PC-9 (cell line): ENCODE data around the gene PLPP1. TPM values are rescaled to one million over a fixed set of nuclear protein-coding genes. Genes with fewer than 3 reads are reported as not detected.

Experiments
- BruUV-seq: library from RNA; stranded (reverse); fragments of 400-500 nt; replicated peaks from 2 replicates; lab custom pipeline; 2021; lab: Mats Ljungman, UMichigan
- CTCF ChIA-PET: fragments of 300-600 bp; sonication (Branson Sonifier 250); formaldehyde crosslinking; loops from one replicate; lab custom pipeline; 2022; ENCODE audit warnings: antibody characterized with exemption; lab: Charles Lee
- POLR2A ChIA-PET: fragments of 300-600 bp; sonication (Branson Sonifier 250); formaldehyde crosslinking; loops from one replicate; lab custom pipeline; 2022; ENCODE audit warnings: antibody characterized with exemption; ENCODE audit not compliant: unreplicated experiment; lab: Charles Lee
- DNase-seq, 2 experiments: peaks; one replicate each; pipeline versions ENCODE4 v3.0.0 to v3.0.0-alpha.2; 2015 to 2022; ENCODE audit warnings: mixed read lengths in 1 of 2
- H2AFZ ChIP-seq: fragments of 200-600 bp; sonication (generic); 2 replicates; pipeline ENCODE4 v1.8.1; 2017; ENCODE audit warnings: antibody characterized with exemption
- H3F3A ChIP-seq: fragments of 200-600 bp; sonication (generic); 2 replicates; pipeline ENCODE4 v1.8.1; 2017; ENCODE audit warnings: antibody characterized with exemption, mild to moderate bottlenecking, low read depth; ENCODE audit not compliant: insufficient read depth
- H3K27ac ChIP-seq: fragments of 200-600 bp; sonication (generic); 2 replicates; pipeline ENCODE4 v1.6.1; 2016; ENCODE audit warnings: mixed run types
- H3K27me3 ChIP-seq: fragments of 200-600 bp; sonication (generic); 2 replicates; pipeline ENCODE4 v1.6.1; 2016; ENCODE audit warnings: low read depth, mixed run types; ENCODE audit not compliant: insufficient read depth
- H3K36me3 ChIP-seq: fragments of 200-600 bp; sonication (generic); 2 replicates; pipeline ENCODE4 v1.6.1; 2016; ENCODE audit warnings: low read depth, mixed run types
- H3K4me1 ChIP-seq: fragments of 200-600 bp; sonication (generic); replicated peaks from 2 replicates; pipeline ENCODE4 v1.6.1; 2016; ENCODE audit warnings: mixed run types; ENCODE audit not compliant: insufficient read depth
- H3K4me2 ChIP-seq: fragments of 200-600 bp; sonication (generic); 2 replicates; pipeline ENCODE4 v1.6.1; 2017; ENCODE audit warnings: mixed run types
- H3K4me3 ChIP-seq: fragments of 200-600 bp; sonication (generic); 2 replicates; pipeline ENCODE4 v1.6.1; 2016; ENCODE audit warnings: mixed run types
- H3K79me2 ChIP-seq: fragments of 200-600 bp; sonication (generic); 2 replicates; pipeline ENCODE4 v1.6.1; 2017; ENCODE audit warnings: low read depth, mixed run types
- H3K9me2 ChIP-seq: fragments of 200-600 bp; sonication (generic); 2 replicates; pipeline ENCODE4 v1.8.1; 2017; ENCODE audit warnings: mild to moderate bottlenecking; ENCODE audit not compliant: insufficient read depth
- H3K9me3 ChIP-seq: fragments of 200-600 bp; sonication (generic); 2 replicates; pipeline ENCODE4 v1.8.1; 2016; ENCODE audit warnings: low read depth; ENCODE audit not compliant: insufficient read depth
- H4K20me1 ChIP-seq: fragments of 200-600 bp; sonication (generic); 2 replicates; pipeline ENCODE4 v1.8.1; 2017; ENCODE audit not compliant: insufficient read depth
- CTCF ChIP-seq: fragments of 200-600 bp; sonication (generic); conservative IDR thresholded peaks from 2 replicates; pipeline ENCODE4 v1.6.1; 2017; ENCODE audit warnings: mixed run types, antibody characterized with exemption, mild to moderate bottlenecking, moderate library complexity
- EZH2 ChIP-seq: fragments of 200-600 bp; sonication (generic); IDR thresholded peaks from 2 replicates; pipeline ENCODE4 v1.8.0; 2017; ENCODE audit warnings: antibody characterized with exemption, low read depth
- intact Hi-C: fragments of 100-400 bp; cut with micrococcal nuclease; formaldehyde crosslinking; loops from one replicate; pipeline ENCODE4 v1.10.0; 2022; ENCODE audit not compliant: unreplicated experiment
- total RNA-seq: library from RNA; stranded (reverse); gene quantifications from 2 replicates; pipeline ENCODE4 v1.2.3, GENCODE V29; 2021

The PLPP1 gene
- total RNA-seq, 1 experiment from 2014 or later = 12.2 TPM

GRCh38 chr5:55450050-55450765, 84.6 kb downstream of the PLPP1 start:
- Histone ChIP-seq H3K27ac (no peak overlapping the region), H4K20me1 (no peaks in the 10 kb centered on the region), H3K4me3 (no peak overlapping the region), H2AFZ (no peak overlapping the region), H3K4me1 (no peaks in the 10 kb centered on the region), H3K4me2 (no peak overlapping the region), H3K36me3 (no peaks in the 10 kb centered on the region), H3K9me3 (no peaks in the 10 kb centered on the region), H3K79me2 (no peaks in the 10 kb centered on the region), H3K9me2 (no peaks in the 10 kb centered on the region), H3K27me3 (no peaks in the 10 kb centered on the region), H3F3A (no peaks in the 10 kb centered on the region)
- intact Hi-C loops = no loop called here
- BruUV-seq = no TSS peak
- no peak for DNase-seq
- CTCF ChIA-PET = no interaction called here
- POLR2A ChIA-PET = no interaction called here
- no peak for TF ChIP-seq CTCF
- TF ChIP-seq EZH2 = no peak

- ChIA-PET POLR2A (no interaction called here), CTCF (no interaction called here)
- Histone ChIP-seq H3F3A (no peaks in the 10 kb centered on the region), H3K27ac (no peak overlapping the region), H3K4me2 (no peak overlapping the region), H3K9me2 (no peaks in the 10 kb centered on the region), H3K4me1 (no peaks in the 10 kb centered on the region), H3K79me2 (no peaks in the 10 kb centered on the region), H2AFZ (no peak overlapping the region), H4K20me1 (no peaks in the 10 kb centered on the region), H3K27me3 (no peaks in the 10 kb centered on the region), H3K4me3 (no peak overlapping the region), H3K9me3 (no peaks in the 10 kb centered on the region), H3K36me3 (no peaks in the 10 kb centered on the region)
- intact Hi-C loops = no loop called here
- TF ChIP-seq CTCF (no peak), EZH2 (no peak)
- no TSS peak for BruUV-seq
- no peak for DNase-seq
Measured at GRCh38 chr5:55446640-55447351, 88.0 kb downstream of the PLPP1 start.

GRCh38 chr5:55445791-55446190, 89.0 kb downstream of the PLPP1 start:
- H3K79me2 ChIP-seq = no peaks in the 10 kb centered on the region
- no peaks in the 10 kb centered on the region for H3K9me2 ChIP-seq
- no peak overlapping the region for H3K4me2 ChIP-seq
- intact Hi-C loops = no loop called here
- H3K36me3 ChIP-seq = no peaks in the 10 kb centered on the region
- H3K27me3 ChIP-seq = no peaks in the 10 kb centered on the region
- H3K4me3 ChIP-seq = no peak overlapping the region
- no peak overlapping the region for H3K27ac ChIP-seq
- no peaks in the 10 kb centered on the region for H3K9me3 ChIP-seq
- H3K4me1 ChIP-seq = no peaks in the 10 kb centered on the region
- no peak overlapping the region for H2AFZ ChIP-seq
- no peak for DNase-seq
- BruUV-seq = no TSS peak
- H3F3A ChIP-seq = no peaks in the 10 kb centered on the region
- no peaks in the 10 kb centered on the region for H4K20me1 ChIP-seq
- ChIA-PET CTCF (no interaction called here), POLR2A (no interaction called here)
- TF ChIP-seq CTCF (no peak), EZH2 (no peak)
